Left colon (tissue), 2 donors: ENCODE results near the gene MSH2. TPM values are rescaled to one million over a fixed set of nuclear protein-coding genes. Genes with fewer than 3 reads are reported as not detected.
A peak's percentile ranks its signal among the peaks of the same experiment; 100 is the strongest.
"Not testable (repeated sequence)": the region's sequence is repeated elsewhere in the genome, so short reads cannot be mapped to it uniquely, and the experiment has no call there.

ENCODE experiments used
- ATAC-seq: fragments of 200-7000 bp; cut with Tn5 transposase; one replicate; pipeline ENCODE4 v1.9.1; 2020; ENCODE audit warnings: mild to moderate bottlenecking, moderate library complexity
- DNase-seq, 2 donors: peaks; one replicate each; pipeline ENCODE4 v3.0.0-alpha.2; 2020
- intact Hi-C, 2 donors: fragments of 100-400 bp; cut with DNase I in 1 of 2; cut with micrococcal nuclease in 1 of 2; formaldehyde crosslinking; loops; one replicate each; pipeline versions ENCODE4 v1.11.2 to v1.14.0; 2022; cut with DNase I, micrococcal nuclease
- long read RNA-seq: library from polyadenylated mRNA; unstranded; transcript quantifications from one replicate; pipeline ENCODE4 v2.0.0, GENCODE V29; 2021
- total RNA-seq, 2 donors: library from RNA; stranded (reverse); fragmentation: NEBNext Ultra II Directional; extraction: Animal tissue kit (Norgen Biotek cat#: 25700); gene quantifications; one replicate each; pipeline ENCODE4 v1.2.1, GENCODE V29; 2021
- donor health status: DM: no; HTN: no; CAD: no.
- donor health status: DM: yes; HTN: yes; CAD: no.

The MSH2 gene
- 10 to 100 TPM; 10.9 to 12.2 TPM for total RNA-seq
- long read RNA-seq, transcript MSH2-201 (16 exons, 3,307 nt), result major isoform, 18 of 22 reads
- long read RNA-seq, partial matches to known transcripts, result 3 of 22 reads
- long read RNA-seq, other reads (novel, unspliced or antisense), result 1 of 22 reads

DNA sequence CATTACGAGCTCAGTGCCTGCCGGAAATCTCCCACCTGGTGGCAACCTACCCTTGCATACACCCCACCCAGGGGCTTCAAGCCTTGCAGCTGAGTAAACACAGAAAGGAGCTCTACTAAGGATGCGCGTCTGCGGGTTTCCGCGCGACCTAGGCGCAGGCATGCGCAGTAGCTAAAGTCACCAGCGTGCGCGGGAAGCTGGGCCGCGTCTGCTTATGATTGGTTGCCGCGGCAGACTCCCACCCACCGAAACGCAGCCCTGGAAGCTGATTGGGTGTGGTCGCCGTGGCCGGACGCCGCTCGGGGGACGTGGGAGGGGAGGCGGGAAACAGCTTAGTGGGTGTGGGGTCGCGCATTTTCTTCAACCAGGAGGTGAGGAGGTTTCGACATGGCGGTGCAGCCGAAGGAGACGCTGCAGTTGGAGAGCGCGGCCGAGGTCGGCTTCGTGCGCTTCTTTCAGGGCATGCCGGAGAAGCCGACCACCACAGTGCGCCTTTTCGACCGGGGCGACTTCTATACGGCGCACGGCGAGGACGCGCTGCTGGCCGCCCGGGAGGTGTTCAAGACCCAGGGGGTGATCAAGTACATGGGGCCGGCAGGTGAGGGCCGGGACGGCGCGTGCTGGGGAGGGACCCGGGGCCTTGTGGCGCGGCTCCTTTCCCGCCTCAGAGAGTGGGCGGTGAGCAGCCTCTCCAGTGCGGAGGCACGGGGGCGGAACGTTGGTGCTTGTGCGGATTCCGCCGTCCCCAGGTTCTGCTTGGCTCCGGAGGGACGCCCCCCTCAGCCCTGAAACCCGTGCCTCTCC is at the start of gene MSH2:
Gene MSH2 (plus strand): TSS at position 352 of the 804 bp plus-strand sequence. CDS start 36 bp downstream, at position 388.
- intact Hi-C loops, result no loop called here
- peak; percentile 92 for ATAC-seq
- DNase-seq, result peak; percentile 94

DNA sequence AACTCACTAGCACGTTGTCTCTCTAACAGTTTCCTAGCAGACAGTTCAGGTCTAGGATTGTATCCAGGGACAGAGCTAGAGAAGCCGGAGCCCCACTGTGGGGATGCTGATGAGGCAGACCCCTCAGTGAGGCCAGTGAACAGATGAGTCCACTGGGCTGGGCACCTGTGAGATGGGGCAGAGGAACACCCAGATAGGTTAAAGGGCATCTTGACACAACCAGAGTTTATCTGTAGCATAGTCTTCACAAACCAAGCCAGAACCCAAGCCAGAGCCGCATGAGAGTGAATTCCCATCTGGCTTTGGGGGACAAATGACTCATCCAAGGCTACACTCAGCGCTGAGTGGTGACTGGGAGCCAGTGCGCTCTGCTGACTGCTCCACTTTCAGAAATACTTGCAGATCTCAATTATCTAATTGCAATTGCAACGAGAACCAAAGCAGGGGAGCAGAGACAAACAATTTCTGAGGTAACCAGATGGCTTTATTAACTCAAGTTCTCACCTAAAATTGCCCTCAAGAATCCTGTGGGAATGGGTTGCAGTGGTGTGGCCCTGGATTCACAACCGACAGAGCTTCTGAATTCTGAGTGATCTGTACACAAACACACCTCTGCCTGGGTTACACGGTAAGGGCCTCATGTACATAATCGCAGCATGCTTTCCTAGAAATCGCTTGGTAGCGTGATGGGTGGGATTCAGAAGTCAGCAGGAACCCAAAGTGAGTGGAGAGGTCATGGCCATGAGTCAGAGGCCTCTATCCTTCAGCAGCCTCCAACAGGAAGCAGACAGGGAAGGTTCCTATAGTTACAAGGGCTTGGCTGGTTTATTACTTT is 48.7 kb upstream of the MSH2 start:
- DNase-seq (peak; percentile 50 to 82), ATAC-seq (peak; percentile 89)
- intact Hi-C loops, result no loop called here

DNA sequence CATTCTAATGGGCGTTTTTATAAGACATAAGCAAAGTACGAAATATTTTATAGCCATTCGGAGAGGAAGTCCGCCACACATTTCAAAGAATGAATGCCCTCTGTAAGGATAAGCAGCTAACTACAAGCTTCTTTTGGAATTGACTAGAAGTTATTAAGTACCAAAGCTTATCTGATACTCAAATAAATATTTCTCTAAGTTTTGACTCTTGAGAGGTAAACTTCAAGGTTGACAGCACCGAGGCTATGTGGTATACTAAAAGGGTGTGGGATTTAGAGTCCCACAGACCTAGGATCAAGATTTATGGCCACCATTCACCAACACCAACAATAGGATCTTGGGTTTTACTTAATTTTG is 48.1 kb upstream of the MSH2 start:
- intact Hi-C loops, result no loop called here

DNA sequence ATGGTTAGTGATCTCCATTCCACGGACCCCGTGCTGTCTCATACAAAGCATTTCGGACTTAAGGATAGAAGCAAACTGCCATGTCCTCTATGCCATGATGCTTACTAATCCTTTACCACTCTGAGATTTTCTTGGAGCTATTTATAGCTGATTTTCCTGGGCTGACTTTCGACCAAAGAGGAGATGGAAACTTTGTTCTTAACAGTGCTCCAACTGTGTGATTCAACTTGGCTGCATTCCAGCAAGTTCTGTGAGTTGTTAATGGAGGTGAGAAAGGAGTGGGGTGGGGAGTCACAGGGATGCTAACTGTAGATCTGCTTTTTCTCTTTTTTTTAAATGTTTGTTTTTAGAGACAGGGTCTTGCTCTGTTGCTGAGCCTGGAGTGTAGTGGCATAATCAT is 45.5 kb upstream of the MSH2 start:
- peak; percentile 44 to 72 for DNase-seq
- ATAC-seq, result peak; percentile 4
- intact Hi-C loops, result no loop called here

More for the DNA sequence above, 48.1 kb upstream of the MSH2 start:
- DNase-seq (no peak), ATAC-seq (peak; percentile 17)

DNA sequence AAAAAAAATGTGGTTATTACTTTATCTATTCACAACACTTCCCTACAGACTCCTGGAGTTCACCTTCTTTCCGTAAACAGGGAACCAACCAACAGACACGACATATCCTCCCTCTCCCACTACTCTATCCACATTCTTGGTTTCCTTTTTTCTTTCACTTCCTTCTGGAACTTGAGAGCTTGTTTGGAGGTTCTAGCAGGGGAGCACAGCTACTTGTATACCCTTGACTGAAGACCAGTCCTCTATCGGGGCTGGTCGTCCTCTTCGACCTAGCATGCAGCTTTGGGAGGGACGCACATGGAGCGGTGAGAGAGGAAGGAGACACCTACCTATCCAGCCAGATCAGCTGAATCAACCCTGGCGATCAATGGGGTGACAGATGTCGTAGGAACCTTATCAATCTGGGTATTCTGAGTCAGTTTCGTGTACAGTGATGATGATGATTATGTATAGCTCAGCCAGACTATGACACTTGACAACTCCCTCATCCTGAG is 43.5 kb upstream of the MSH2 start:
- ATAC-seq (no peak), DNase-seq (no peak)
- intact Hi-C loops, result no loop called here

DNA sequence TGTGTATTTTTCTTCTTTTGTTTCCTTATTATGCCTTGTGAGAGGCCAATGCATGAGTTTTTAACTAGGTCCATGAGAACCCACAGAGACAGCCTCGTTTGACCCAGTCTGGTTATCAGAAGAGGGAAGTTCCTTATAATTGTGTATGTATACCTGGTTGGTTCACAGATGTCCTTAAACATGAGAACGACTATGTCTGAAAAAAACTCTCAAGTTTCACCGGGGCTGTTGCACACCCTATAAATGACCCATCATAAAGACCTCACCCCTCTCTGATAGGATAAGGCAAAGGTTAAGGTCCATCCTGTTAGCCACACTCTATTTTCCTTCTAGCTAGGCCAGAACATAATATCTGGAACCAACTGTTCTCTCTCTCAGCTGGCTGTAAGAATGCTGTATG is 42.7 kb upstream of the MSH2 start:
- ATAC-seq (peak; percentile 78), DNase-seq (peak in 1 of 2 donors; percentile 69)
- intact Hi-C loops, result no loop called here

DNA sequence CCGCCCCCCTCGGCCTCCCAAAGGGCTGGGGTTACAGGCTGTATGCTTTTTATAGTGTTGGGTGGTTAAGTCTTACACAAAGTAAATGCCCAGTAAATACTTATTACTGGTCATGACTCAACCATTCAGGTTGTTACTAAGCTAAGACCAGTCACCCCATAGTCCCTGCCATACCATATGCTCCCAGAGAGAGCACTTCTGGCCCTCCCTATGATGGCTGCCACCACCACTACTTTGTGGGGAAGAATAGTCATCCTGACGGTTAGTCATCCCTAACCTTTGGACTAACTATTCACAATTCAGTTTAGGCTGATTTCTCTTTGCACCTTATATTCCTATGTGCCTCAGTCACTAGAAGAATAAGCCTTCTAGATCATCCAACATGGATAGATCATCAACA is 42.0 kb upstream of the MSH2 start:
- intact Hi-C loops, result no loop called here
- ATAC-seq, result peak; percentile 69
- DNase-seq, result peak in 1 of 2 donors; percentile 71

DNA sequence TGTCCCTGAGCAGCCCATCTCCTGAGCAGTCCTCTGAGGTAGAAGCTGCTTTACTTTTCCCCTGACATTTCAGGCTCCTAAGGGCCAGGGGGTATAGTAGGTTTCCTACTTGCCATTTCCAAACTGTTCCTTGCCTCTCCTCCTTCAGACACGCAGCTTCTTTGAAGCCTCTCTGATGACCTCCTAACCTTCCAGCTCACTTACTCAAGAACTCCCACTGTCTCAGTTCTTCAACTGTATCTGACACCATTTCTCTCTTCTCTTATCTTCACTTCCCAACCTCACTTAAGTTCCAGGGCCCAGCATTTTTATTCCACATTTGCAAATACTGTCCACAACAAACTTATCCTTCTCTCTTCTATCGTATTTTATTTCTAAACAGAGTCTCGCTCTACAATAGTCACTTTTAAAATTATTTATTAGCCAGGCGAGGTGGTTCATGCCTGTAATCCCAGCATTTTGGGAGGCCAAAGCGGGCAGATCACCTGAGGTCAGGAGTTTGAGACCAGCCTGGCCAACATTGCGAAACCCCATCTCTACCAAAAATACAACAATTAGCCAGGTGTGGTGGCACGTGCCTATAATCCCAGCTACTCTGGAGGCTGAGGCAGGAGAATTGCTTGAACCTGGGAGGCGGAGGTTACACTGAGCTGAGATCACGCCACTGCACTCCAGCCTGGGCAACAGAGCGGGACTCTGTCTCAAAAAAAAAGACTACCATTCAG is 41.3 kb upstream of the MSH2 start:
- ATAC-seq, DNase-seq, intact Hi-C loops: not testable (repeated sequence)

DNA sequence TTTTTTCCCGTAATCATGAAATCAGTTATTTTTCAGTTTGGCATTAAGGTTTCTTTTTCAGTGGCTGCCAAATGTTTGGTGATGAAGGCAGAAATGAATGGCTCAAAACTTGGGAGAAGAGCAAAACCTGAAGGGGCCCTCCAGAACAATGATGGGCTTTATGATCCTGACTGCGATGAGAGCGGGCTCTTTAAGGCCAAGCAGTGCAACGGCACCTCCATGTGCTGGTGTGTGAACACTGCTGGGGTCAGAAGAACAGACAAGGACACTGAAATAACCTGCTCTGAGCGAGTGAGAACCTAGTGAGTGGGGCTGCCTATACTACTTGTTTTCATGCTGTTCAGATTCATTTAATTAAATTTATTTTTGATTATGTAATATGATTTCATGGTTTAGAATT is 29.2 kb upstream of the MSH2 start:
- DNase-seq, result peak in 1 of 2 donors; percentile 66
- intact Hi-C loops, result no loop called here
- ATAC-seq, result peak; percentile 34

DNA sequence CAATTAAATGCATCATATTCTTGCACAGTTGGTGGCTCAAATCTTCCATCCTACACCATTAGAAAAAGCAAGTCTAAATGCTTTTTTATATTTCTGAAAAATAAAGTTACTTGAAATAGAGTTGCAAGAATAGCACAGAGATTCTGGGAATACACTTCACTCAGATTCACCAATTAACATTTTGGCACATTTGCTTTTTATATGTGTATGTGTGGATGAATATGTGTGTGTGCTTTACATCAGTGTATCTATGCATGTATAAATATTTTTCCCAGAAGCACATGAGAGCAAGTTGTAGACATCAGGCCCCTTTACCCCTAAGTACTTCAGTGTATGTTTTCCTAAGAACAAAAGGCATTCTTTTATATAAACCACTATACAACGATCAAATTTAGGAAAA is 27.6 kb upstream of the MSH2 start:
- intact Hi-C loops, result no loop called here
- ATAC-seq (no peak), DNase-seq (no peak)

DNA sequence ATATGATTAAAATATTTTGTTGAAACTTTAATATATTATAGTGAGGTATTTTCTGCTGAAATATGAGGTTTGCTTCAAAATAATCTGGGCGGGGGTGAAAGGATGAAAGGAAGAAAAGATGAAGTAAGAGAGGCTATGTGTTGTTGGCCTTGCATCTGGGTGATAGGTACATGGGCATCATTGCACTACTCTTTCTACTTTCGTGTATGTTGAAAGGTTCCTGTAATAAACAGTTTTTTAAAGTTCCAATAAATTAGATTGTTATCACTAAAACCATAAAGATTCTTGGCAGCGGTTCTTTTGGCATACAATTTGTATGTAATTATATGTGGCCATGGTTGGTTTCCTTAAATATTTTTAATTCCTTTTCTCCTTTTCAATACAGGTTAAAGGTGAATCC is 23.6 kb upstream of the MSH2 start:
- intact Hi-C loops, result no loop called here
- ATAC-seq, result peak; percentile 57

DNA sequence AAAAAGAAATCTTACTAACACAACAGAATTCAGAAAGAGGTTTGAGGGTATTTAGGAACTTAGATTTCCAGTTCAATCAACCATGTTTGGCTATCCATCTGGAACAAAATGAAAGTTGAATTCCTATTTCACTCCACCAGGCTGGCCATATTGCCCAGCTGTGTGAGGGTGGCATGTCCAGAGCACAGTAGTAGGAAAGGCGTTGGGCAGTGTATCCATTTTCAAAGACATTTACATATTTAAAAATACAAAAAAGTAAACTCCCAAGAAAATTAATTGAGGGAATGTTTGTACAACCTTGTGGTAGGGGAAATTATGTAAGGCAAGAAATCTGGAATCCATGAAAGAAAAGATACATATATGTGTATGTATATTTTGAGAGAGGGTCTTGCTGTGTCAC is 21.5 kb upstream of the MSH2 start:
- no peak for DNase-seq
- intact Hi-C loops, result no loop called here
- peak; percentile 10 for ATAC-seq

More for the DNA sequence above, 23.6 kb upstream of the MSH2 start:
- DNase-seq, result no peak

DNA sequence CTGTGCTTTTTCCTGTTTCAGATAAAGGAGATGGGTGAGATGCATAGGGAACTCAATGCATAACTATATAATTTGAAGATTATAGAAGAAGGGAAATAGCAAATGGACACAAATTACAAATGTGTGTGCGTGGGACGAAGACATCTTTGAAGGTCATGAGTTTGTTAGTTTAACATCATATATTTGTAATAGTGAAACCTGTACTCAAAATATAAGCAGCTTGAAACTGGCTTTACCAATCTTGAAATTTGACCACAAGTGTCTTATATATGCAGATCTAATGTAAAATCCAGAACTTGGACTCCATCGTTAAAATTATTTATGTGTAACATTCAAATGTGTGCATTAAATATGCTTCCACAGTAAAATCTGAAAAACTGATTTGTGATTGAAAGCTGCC is 16.4 kb upstream of the MSH2 start:
- DNase-seq, result no peak
- no peak for ATAC-seq
- intact Hi-C loops, result no loop called here

DNA sequence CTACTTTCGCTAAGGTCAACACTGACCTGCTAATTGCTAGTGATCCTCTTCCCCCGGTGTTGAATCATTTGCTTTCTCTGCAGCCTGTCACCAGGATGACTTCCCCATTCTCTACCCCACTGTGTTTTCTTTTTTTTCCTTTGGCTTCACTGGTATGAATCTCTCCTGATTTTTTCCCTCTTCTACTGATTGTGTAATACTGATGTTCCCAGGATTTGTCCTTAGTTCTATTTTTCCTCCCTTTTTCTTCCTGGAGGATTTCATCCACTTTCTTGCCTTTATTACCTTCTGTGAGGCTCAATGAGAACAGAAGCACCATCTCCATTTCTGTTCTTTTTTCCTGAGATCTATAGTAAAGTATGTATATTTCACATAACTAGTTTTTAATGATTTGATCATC is 14.1 kb upstream of the MSH2 start:
- no peak for DNase-seq
- no peak for ATAC-seq
- intact Hi-C loops, result loop anchor here in 1 of 2 donors (2.0 kb wide), 1 partner anchor 54 kb away; no protein-coding TSS in a partner anchor

DNA sequence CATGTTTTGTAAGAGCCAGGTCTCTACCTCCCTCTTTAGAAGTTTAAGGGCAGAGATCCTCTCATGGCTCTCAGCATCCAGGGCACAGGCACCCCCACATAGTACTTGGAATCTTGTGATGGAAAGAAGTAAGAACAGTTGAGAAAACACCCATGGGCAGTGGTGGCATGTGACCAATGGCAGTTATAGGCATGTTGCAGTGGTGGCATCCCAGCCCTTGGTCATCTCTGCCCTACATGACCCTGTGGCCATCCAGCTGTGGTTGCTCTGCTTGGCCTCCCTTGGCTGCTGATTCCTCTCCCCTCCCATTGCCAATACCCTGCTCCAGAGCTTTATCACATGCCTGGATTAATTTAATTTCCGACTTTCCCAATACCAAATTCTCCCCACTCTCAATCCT is 13.3 kb upstream of the MSH2 start:
- intact Hi-C loops, result loop anchor here in 1 of 2 donors (2.0 kb wide), 1 partner anchor 55 kb away; no protein-coding TSS in a partner anchor
- no peak for ATAC-seq
- DNase-seq, result no peak

DNA sequence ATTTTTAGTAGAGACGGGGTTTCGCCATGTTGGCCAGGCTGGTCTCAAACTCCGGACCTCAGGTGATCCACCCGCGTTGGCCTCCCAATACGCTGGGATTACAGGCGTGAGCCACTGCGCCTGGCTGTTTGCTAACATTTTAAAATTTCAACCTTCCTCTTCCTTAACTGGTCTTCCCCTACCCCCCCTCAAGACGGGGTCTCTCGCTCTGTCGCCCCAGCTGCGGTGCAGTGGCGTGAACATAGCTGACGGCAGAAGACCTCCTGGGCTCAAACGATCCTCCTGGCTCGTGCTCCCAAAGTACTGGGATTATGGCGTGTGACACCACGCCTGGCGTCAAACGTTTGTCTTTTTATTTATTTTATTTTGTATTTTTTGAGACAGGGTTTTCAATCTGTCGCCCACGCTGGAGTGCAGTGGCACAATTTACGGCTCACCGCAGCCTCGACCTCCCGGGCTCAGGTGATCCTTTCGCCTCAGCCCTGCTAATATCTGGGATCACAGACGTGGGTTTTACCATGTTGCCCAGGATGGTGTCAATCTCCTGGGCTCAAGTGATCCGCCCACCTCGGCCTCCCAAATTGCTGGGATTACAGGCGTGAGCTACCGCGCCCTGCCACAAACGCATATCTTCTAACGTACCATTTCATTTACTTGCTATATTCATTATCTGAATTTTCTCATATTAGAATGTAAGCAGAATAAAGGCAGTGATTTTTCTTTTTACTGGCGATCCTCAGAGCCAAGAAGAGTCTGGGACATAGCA is 984 bp upstream of the MSH2 start:
- no peak for ATAC-seq
- no peak for DNase-seq
- intact Hi-C loops, result no loop called here

DNA sequence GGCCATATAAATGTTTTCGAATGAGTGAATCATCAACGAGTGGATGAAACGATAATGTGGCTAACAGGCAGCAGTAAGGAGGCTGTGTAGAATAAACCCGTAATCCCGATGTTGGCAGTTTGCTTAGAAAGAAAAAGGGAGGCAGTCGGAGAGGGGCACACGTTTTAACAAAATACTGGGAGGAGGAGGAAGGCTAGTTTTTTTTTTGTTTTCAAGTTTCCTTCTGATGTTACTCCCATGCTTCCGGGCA is 476 bp upstream of the MSH2 start:
- DNase-seq, result no peak
- ATAC-seq, result peak; percentile 23
- intact Hi-C loops, result no loop called here

DNA sequence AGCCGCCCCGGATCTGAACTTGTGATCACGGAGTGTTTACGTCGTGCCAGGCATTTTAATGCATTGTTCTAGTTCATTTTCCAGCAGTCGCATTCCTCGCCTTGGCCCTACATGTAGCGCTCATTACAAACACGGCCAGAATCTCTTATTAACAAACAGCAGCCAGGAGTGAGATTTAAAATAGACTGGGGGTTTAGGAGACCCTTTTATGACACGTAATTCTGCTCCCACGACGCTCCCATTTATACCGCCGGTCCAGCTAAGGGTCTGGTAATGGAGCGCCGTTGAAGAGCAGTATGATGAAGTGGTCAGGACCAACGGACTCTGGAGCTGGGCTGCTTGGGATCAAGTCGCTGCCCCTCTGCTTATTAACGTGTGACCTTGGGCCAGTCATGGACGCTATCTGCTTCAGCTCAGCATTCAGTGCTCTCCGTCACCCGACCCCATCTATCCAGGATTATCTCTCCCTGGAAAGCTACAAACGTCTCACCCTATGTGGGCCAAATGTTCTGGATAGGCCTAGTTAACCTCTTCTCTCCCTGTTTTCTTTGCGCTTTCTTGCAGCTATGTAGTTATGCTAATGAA is 745 bp downstream of the MSH2 start:
- DNase-seq, result no peak

More for the DNA sequence above, 745 bp downstream of the MSH2 start:
- ATAC-seq, result peak; percentile 10
- intact Hi-C loops, result no loop called here
